Nephron progenitor cell (in vitro differentiated cells): ENCODE measurements around the gene FGF8.

Experiments used
- DNase-seq: peaks from one replicate; pipeline ENCODE4 v3.0.0; 2021
- H3K27ac Mint-ChIP-seq: 2 replicates; pipeline ENCODE4 v1.8.0; 2021; ENCODE audit warnings: mild to moderate bottlenecking, moderate library complexity, mixed read lengths
- H3K27me3 Mint-ChIP-seq: 2 replicates; pipeline ENCODE4 v1.8.0; 2021; ENCODE audit warnings: mild to moderate bottlenecking, low read depth, mixed read lengths; ENCODE audit not compliant: poor library complexity
- H3K36me3 Mint-ChIP-seq: 2 replicates; pipeline ENCODE4 v1.8.0; 2021; ENCODE audit warnings: low read depth, mixed read lengths
- H3K4me1 Mint-ChIP-seq: 2 replicates; pipeline ENCODE4 v1.8.0; 2021; ENCODE audit warnings: mixed read lengths
- H3K4me3 Mint-ChIP-seq: 2 replicates; pipeline ENCODE4 v1.8.0; 2021; ENCODE audit warnings: mild to moderate bottlenecking, moderate library complexity, mixed read lengths
- H3K9me3 Mint-ChIP-seq: 2 replicates; pipeline ENCODE4 v1.8.0; 2021; ENCODE audit warnings: mild to moderate bottlenecking, moderate library complexity, mixed read lengths
- CTCF ChIP-seq: fragments of 200-600 bp; sonication (generic); IDR thresholded peaks from 2 replicates; pipeline ENCODE4 v1.5.0; 2021; ENCODE audit warnings: antibody characterized with exemption

The FGF8 gene

GRCh38 chr10:101767966-101768790, 7.7 kb downstream of the FGF8 start:
- Mint-ChIP-seq H3K9me3 (no peaks in the 10 kb centered on the region), H3K4me1 (peaks cover 86% of the 10 kb centered on the region)

GRCh38 chr10:101767600-101767945, 8.3 kb downstream of the FGF8 start:
- Mint-ChIP-seq H3K27ac (no peak overlapping the region), H3K36me3 (no peaks in the 10 kb centered on the region), H3K4me1 (peaks cover 86% of the 10 kb centered on the region), H3K9me3 (no peaks in the 10 kb centered on the region), H3K4me3 (no peak overlapping the region), H3K27me3 (peaks cover 7% of the 10 kb centered on the region)
- no peak for TF ChIP-seq CTCF
- DNase-seq: no peak

More at GRCh38 chr10:101767966-101768790, 7.7 kb downstream of the FGF8 start:
- Mint-ChIP-seq H3K27me3 (peaks cover 11% of the 10 kb centered on the region), H3K27ac (no peak overlapping the region), H3K36me3 (no peaks in the 10 kb centered on the region), H3K4me3 (peak overlapping the region; percentile 41)
- DNase-seq: no peak
- TF ChIP-seq CTCF: no peak

GRCh38 chr10:101766753-101767599, 8.9 kb downstream of the FGF8 start:
- DNase-seq: no peak
- Mint-ChIP-seq H3K27me3 (peaks cover 7% of the 10 kb centered on the region), H3K36me3 (no peaks in the 10 kb centered on the region), H3K9me3 (no peaks in the 10 kb centered on the region), H3K4me3 (no peak overlapping the region), H3K27ac (no peak overlapping the region), H3K4me1 (peaks cover 86% of the 10 kb centered on the region)
- TF ChIP-seq CTCF: no peak

GRCh38 chr10:101766306-101766705, 9.6 kb downstream of the FGF8 start:
- Mint-ChIP-seq H3K27me3 (peaks cover 7% of the 10 kb centered on the region), H3K9me3 (no peaks in the 10 kb centered on the region), H3K4me3 (no peak overlapping the region), H3K36me3 (no peaks in the 10 kb centered on the region), H3K27ac (no peak overlapping the region), H3K4me1 (peaks cover 86% of the 10 kb centered on the region)
- no peak for DNase-seq
- TF ChIP-seq CTCF: no peak

GRCh38 chr10:101763141-101763846, 12.6 kb downstream of the FGF8 start:
- DNase-seq: no peak
- TF ChIP-seq CTCF: no peak
- H3K4me3 Mint-ChIP-seq: no peak overlapping the region
- no peaks in the 10 kb centered on the region for H3K36me3 Mint-ChIP-seq
- no peak overlapping the region for H3K27ac Mint-ChIP-seq
- peaks cover 87% of the 10 kb centered on the region for H3K4me1 Mint-ChIP-seq
- no peaks in the 10 kb centered on the region for H3K9me3 Mint-ChIP-seq
- H3K27me3 Mint-ChIP-seq: peaks cover 7% of the 10 kb centered on the region
